Measurements from ENCODE around the gene SSR2. TPM values are rescaled to one million over a fixed set of nuclear protein-coding genes. Genes with fewer than 3 reads are reported as not detected.

The SSR2 gene
- total and polyA plus RNA-seq, 4 donors, result 93.1 to 264 (median 173) TPM

GRCh38 chr1:156069490-156070455 lies 49.0 kb upstream of the SSR2 start:
- Histone ChIP-seq H3K4me3 (ENCODE audit: low read depth in 1 of 3, low read length in 3 of 3) (peak overlapping the region in 1 of 3 donors; percentile 15), H3K27ac (ENCODE audit: low read depth in 1 of 2, low read length in 2 of 2) (peak overlapping the region; percentile 78 to 86), H3K4me1 (ENCODE audit: control insufficient read depth in 4 of 4, insufficient read depth in 4 of 4, low read length in 3 of 4) (peaks cover 8 to 25% (median 17%) of the 10 kb centered on the region in 4 donors), H3K36me3 (ENCODE audit: control insufficient read depth in 4 of 4, insufficient read depth in 3 of 4, low read depth in 1 of 4, low read length in 3 of 4) (no peaks in the 10 kb centered on the region), H3K27me3 (ENCODE audit: control insufficient read depth in 4 of 4, insufficient read depth in 4 of 4, low read length in 3 of 4) (no peaks in the 10 kb centered on the region), H3K9me3 (ENCODE audit: control insufficient read depth in 4 of 4, low read length in 3 of 4) (no peaks in the 10 kb centered on the region), H3K9ac (ENCODE audit: low read depth in 1 of 2, low read length in 2 of 2) (no peak overlapping the region)
- 53% methylated on average over 3 of the region's 3 CpGs for WGBS
- DNase-seq (ENCODE audit: low spot score), result no peak
- TF ChIP-seq ATF3 (IDR thresholded peaks at IDR 0.05) (peak; percentile 98), NR2F2 (IDR thresholded peaks at IDR 0.05) (peak; percentile 89), SP1 (IDR thresholded peaks at IDR 0.05) (peak; percentile 88), HNF4G (IDR thresholded peaks at IDR 0.05) (peak; percentile 67), RXRA (IDR thresholded peaks at IDR 0.05) (peak; percentile 96 to 99), FOXA1 (IDR thresholded peaks at IDR 0.05) (no peak), EGR1 (IDR thresholded peaks at IDR 0.05; ENCODE audit: low read depth in 2 of 2) (peak in 1 of 2 donors; percentile 30), TAF1 (conservative IDR thresholded peaks at IDR 0.05) (peak; percentile 53), FOXA2 (IDR thresholded peaks at IDR 0.05) (peak; percentile 48), YY1 (IDR thresholded peaks at IDR 0.05) (peak; percentile 78), GABPA (IDR thresholded peaks at IDR 0.05 in 1 of 2, conservative IDR thresholded peaks at IDR 0.05 in 1 of 2) (peak in 1 of 2 donors; percentile 73), HNF4A (conservative IDR thresholded peaks at IDR 0.05) (peak; percentile 95 to 98), JUND (IDR thresholded peaks at IDR 0.05) (peak; percentile 49 to 89), MAX (IDR thresholded peaks at IDR 0.05) (peak; percentile 84), ZBTB33 (IDR thresholded peaks at IDR 0.05) (peak; percentile 86), RAD21 (IDR thresholded peaks at IDR 0.05) (peak; percentile 39 to 46), REST (IDR thresholded peaks at IDR 0.05) (peak; percentile 75), CTCF (IDR thresholded peaks at IDR 0.05; ENCODE audit: low read depth, low read length, missing input control) (no peak)

All from liver (tissue), 9 donors.